ENCODE data around the gene RBMS3.
"Not testable (repeated sequence)": the region's sequence is repeated elsewhere in the genome, so short reads cannot be mapped to it uniquely, and the experiment has no call there.

Gene RBMS3

GRCh38 chr3:29789686-29790085 lies 508.8 kb downstream of the RBMS3 start:
- Mint-ChIP-seq H3K9me3 (no peaks in the 10 kb centered on the region), H3K27me3 (ENCODE audit: low read depth) (no peaks in the 10 kb centered on the region)

GRCh38 chr3:29796808-29797207 lies 515.9 kb downstream of the RBMS3 start:
- H3K27ac Mint-ChIP-seq = no peak overlapping the region
- no peak overlapping the region for H3K4me3 Mint-ChIP-seq
- H3K36me3 Mint-ChIP-seq (ENCODE audit: low read depth) = no peaks in the 10 kb centered on the region
- peaks cover 3% of the 10 kb centered on the region for H3K27me3 Mint-ChIP-seq (ENCODE audit: low read depth)
- no peaks in the 10 kb centered on the region for H3K4me1 Mint-ChIP-seq (ENCODE audit: low read depth)
- H3K9me3 Mint-ChIP-seq = no peaks in the 10 kb centered on the region

More at GRCh38 chr3:29789686-29790085, 508.8 kb downstream of the RBMS3 start:
- Mint-ChIP-seq H3K36me3 (ENCODE audit: low read depth) (no peaks in the 10 kb centered on the region), H3K4me3 (no peak overlapping the region), H3K27ac (no peak overlapping the region), H3K4me1 (ENCODE audit: low read depth) (no peaks in the 10 kb centered on the region)

- Mint-ChIP-seq H3K27me3 (ENCODE audit: low read depth) (peaks cover 3% of the 10 kb centered on the region), H3K27ac (no peak overlapping the region), H3K36me3 (ENCODE audit: low read depth) (no peaks in the 10 kb centered on the region), H3K4me3 (no peak overlapping the region), H3K4me1 (ENCODE audit: low read depth) (no peaks in the 10 kb centered on the region), H3K9me3 (no peaks in the 10 kb centered on the region)
These were observed 521.2 kb downstream of the RBMS3 start for GRCh38 chr3:29802057-29802456.

GRCh38 chr3:29804044-29804443 lies 523.2 kb downstream of the RBMS3 start:
- Mint-ChIP-seq H3K9me3 (no peaks in the 10 kb centered on the region), H3K27ac (no peak overlapping the region), H3K4me1 (ENCODE audit: low read depth) (no peaks in the 10 kb centered on the region), H3K4me3 (no peak overlapping the region), H3K36me3 (ENCODE audit: low read depth) (no peaks in the 10 kb centered on the region), H3K27me3 (ENCODE audit: low read depth) (peaks cover 3% of the 10 kb centered on the region)

GRCh38 chr3:29805757-29806156 lies 524.9 kb downstream of the RBMS3 start:
- Mint-ChIP-seq H3K36me3 (ENCODE audit: low read depth) (no peaks in the 10 kb centered on the region), H3K4me1 (ENCODE audit: low read depth) (no peaks in the 10 kb centered on the region), H3K27me3 (ENCODE audit: low read depth) (no peaks in the 10 kb centered on the region), H3K4me3 (no peak overlapping the region), H3K9me3 (no peaks in the 10 kb centered on the region), H3K27ac (no peak overlapping the region)

- not testable (repeated sequence) for H3K36me3 Mint-ChIP-seq (ENCODE audit: low read depth); H3K4me1 Mint-ChIP-seq (ENCODE audit: low read depth); H3K9me3 Mint-ChIP-seq; H3K27ac Mint-ChIP-seq; H3K27me3 Mint-ChIP-seq (ENCODE audit: low read depth); H3K4me3 Mint-ChIP-seq
These were observed 527.5 kb downstream of the RBMS3 start for GRCh38 chr3:29808324-29808723.

GRCh38 chr3:29822071-29822470 lies 541.2 kb downstream of the RBMS3 start:
- Mint-ChIP-seq H3K27me3 (ENCODE audit: low read depth) (no peaks in the 10 kb centered on the region), H3K4me1 (ENCODE audit: low read depth) (no peaks in the 10 kb centered on the region), H3K9me3 (no peaks in the 10 kb centered on the region), H3K27ac (no peak overlapping the region), H3K4me3 (no peak overlapping the region), H3K36me3 (ENCODE audit: low read depth) (no peaks in the 10 kb centered on the region)

GRCh38 chr3:29823233-29823632 lies 542.4 kb downstream of the RBMS3 start:
- no peak overlapping the region for H3K27ac Mint-ChIP-seq
- H3K9me3 Mint-ChIP-seq = no peaks in the 10 kb centered on the region
- no peaks in the 10 kb centered on the region for H3K36me3 Mint-ChIP-seq (ENCODE audit: low read depth)
- H3K4me3 Mint-ChIP-seq = no peak overlapping the region
- H3K4me1 Mint-ChIP-seq (ENCODE audit: low read depth) = no peaks in the 10 kb centered on the region
- H3K27me3 Mint-ChIP-seq (ENCODE audit: low read depth) = no peaks in the 10 kb centered on the region

GRCh38 chr3:29826712-29827111 lies 545.8 kb downstream of the RBMS3 start:
- Mint-ChIP-seq H3K4me3 (no peak overlapping the region), H3K4me1 (ENCODE audit: low read depth) (no peaks in the 10 kb centered on the region), H3K36me3 (ENCODE audit: low read depth) (no peaks in the 10 kb centered on the region), H3K9me3 (no peaks in the 10 kb centered on the region), H3K27me3 (ENCODE audit: low read depth) (no peaks in the 10 kb centered on the region), H3K27ac (no peak overlapping the region)

GRCh38 chr3:29827756-29828155 lies 546.9 kb downstream of the RBMS3 start:
- no peaks in the 10 kb centered on the region for H3K4me1 Mint-ChIP-seq (ENCODE audit: low read depth)
- no peak overlapping the region for H3K27ac Mint-ChIP-seq
- no peaks in the 10 kb centered on the region for H3K9me3 Mint-ChIP-seq
- no peaks in the 10 kb centered on the region for H3K36me3 Mint-ChIP-seq (ENCODE audit: low read depth)
- H3K27me3 Mint-ChIP-seq (ENCODE audit: low read depth) = no peaks in the 10 kb centered on the region
- no peak overlapping the region for H3K4me3 Mint-ChIP-seq

GRCh38 chr3:29829340-29829739 lies 548.5 kb downstream of the RBMS3 start:
- H3K9me3 Mint-ChIP-seq = no peaks in the 10 kb centered on the region
- no peak overlapping the region for H3K4me3 Mint-ChIP-seq
- H3K4me1 Mint-ChIP-seq (ENCODE audit: low read depth) = no peaks in the 10 kb centered on the region
- no peaks in the 10 kb centered on the region for H3K27me3 Mint-ChIP-seq (ENCODE audit: low read depth)
- H3K36me3 Mint-ChIP-seq (ENCODE audit: low read depth) = no peaks in the 10 kb centered on the region
- H3K27ac Mint-ChIP-seq = no peak overlapping the region

- no peaks in the 10 kb centered on the region for H3K36me3 Mint-ChIP-seq (ENCODE audit: low read depth)
- no peaks in the 10 kb centered on the region for H3K4me1 Mint-ChIP-seq (ENCODE audit: low read depth)
- no peaks in the 10 kb centered on the region for H3K9me3 Mint-ChIP-seq
- H3K27me3 Mint-ChIP-seq (ENCODE audit: low read depth) = no peaks in the 10 kb centered on the region
- H3K4me3 Mint-ChIP-seq = no peak overlapping the region
- H3K27ac Mint-ChIP-seq = no peak overlapping the region
These were observed 569.8 kb downstream of the RBMS3 start for GRCh38 chr3:29850641-29851040.

GRCh38 chr3:29852767-29853166 lies 571.9 kb downstream of the RBMS3 start:
- no peak overlapping the region for H3K4me3 Mint-ChIP-seq
- H3K27ac Mint-ChIP-seq = no peak overlapping the region
- no peaks in the 10 kb centered on the region for H3K36me3 Mint-ChIP-seq (ENCODE audit: low read depth)
- no peaks in the 10 kb centered on the region for H3K4me1 Mint-ChIP-seq (ENCODE audit: low read depth)
- no peaks in the 10 kb centered on the region for H3K9me3 Mint-ChIP-seq
- no peaks in the 10 kb centered on the region for H3K27me3 Mint-ChIP-seq (ENCODE audit: low read depth)

GRCh38 chr3:29853841-29854397 lies 573.0 kb downstream of the RBMS3 start:
- Mint-ChIP-seq H3K27ac (no peak overlapping the region), H3K27me3 (ENCODE audit: low read depth) (no peaks in the 10 kb centered on the region), H3K36me3 (ENCODE audit: low read depth) (no peaks in the 10 kb centered on the region), H3K4me3 (no peak overlapping the region), H3K4me1 (ENCODE audit: low read depth) (no peaks in the 10 kb centered on the region), H3K9me3 (no peaks in the 10 kb centered on the region)

GRCh38 chr3:29854821-29855220 lies 574.0 kb downstream of the RBMS3 start:
- H3K27ac Mint-ChIP-seq = no peak overlapping the region
- no peaks in the 10 kb centered on the region for H3K27me3 Mint-ChIP-seq (ENCODE audit: low read depth)
- no peaks in the 10 kb centered on the region for H3K4me1 Mint-ChIP-seq (ENCODE audit: low read depth)
- no peaks in the 10 kb centered on the region for H3K36me3 Mint-ChIP-seq (ENCODE audit: low read depth)
- no peaks in the 10 kb centered on the region for H3K9me3 Mint-ChIP-seq
- no peak overlapping the region for H3K4me3 Mint-ChIP-seq

GRCh38 chr3:29859726-29860270 lies 578.9 kb downstream of the RBMS3 start:
- H3K36me3 Mint-ChIP-seq (ENCODE audit: low read depth) = no peaks in the 10 kb centered on the region
- H3K4me3 Mint-ChIP-seq = no peak overlapping the region
- no peaks in the 10 kb centered on the region for H3K4me1 Mint-ChIP-seq (ENCODE audit: low read depth)
- no peaks in the 10 kb centered on the region for H3K27me3 Mint-ChIP-seq (ENCODE audit: low read depth)
- H3K9me3 Mint-ChIP-seq = no peaks in the 10 kb centered on the region
- H3K27ac Mint-ChIP-seq = no peak overlapping the region

Measured in T-helper 1 cell treated with Interleukin-12 subunit alpha and Interleukin-12 subunit beta and Interleukin-4 antibody, amounts not matched to agents 30 μg/mL and 1 μg/mL, for 36 hours (primary cell).